IMR-90 (cell line): ENCODE measurements around the gene VRTN. TPM values are rescaled to one million over a fixed set of nuclear protein-coding genes. Genes with fewer than 3 reads are reported as not detected.

Experiments used
- ATAC-seq: fragments of 200-7000 bp; cut with Tn5 transposase; 2 replicates; pipeline ENCODE4 v1.9.1; 2020; ENCODE audit warnings: low read depth, mild to moderate bottlenecking, moderate library complexity
- BruUV-seq: library from RNA; stranded (reverse); fragments of 400-500 nt; replicated peaks from 2 replicates; lab custom pipeline; 2021; lab: Mats Ljungman, UMichigan
- CTCF ChIA-PET: fragments of 300-600 bp; formaldehyde crosslinking; extraction: SDS; loops from one replicate; lab custom pipeline; 2021; ENCODE audit warnings: antibody characterized with exemption; lab: Yijun Ruan, JAX
- POLR2A ChIA-PET: fragments of 300-600 bp; sonication (Branson Sonifier 250); formaldehyde crosslinking; loops from one replicate; lab custom pipeline; 2022; ENCODE audit warnings: antibody characterized with exemption; ENCODE audit not compliant: unreplicated experiment; lab: Charles Lee
- DNase-seq: peaks from one replicate; pipeline ENCODE4 v3.0.0; 2013
- H2AFZ ChIP-seq: replicated peaks from 2 replicates; pipeline ENCODE3; 2013; ENCODE audit warnings: low read length, mild to moderate bottlenecking; ENCODE audit not compliant: poor library complexity
- H2AK5ac ChIP-seq: 2 replicates; pipeline ENCODE4 v1.6.1; 2013; ENCODE audit warnings: low read depth, low read length, inconsistent platforms
- H2AK9ac ChIP-seq: replicated peaks from 2 replicates; pipeline ENCODE3; 2013; ENCODE audit warnings: mild to moderate bottlenecking, low read depth, low read length, moderate library complexity; ENCODE audit not compliant: poor library complexity
- H2BK120ac ChIP-seq: 2 replicates; pipeline ENCODE4 v1.6.1; 2013; ENCODE audit warnings: low read depth, low read length, inconsistent platforms
- H2BK15ac ChIP-seq: 3 replicates; pipeline ENCODE4 v1.6.1; 2013; ENCODE audit warnings: low read depth, low read length, inconsistent platforms
- H2BK20ac ChIP-seq: 2 replicates; pipeline ENCODE4 v1.6.1; 2013; ENCODE audit warnings: low read depth, mild to moderate bottlenecking, inconsistent platforms, low read length, moderate library complexity
- H2BK5ac ChIP-seq: 2 replicates; pipeline ENCODE4 v1.6.1; 2013; ENCODE audit warnings: mild to moderate bottlenecking, low read depth, low read length, inconsistent platforms; ENCODE audit not compliant: poor library complexity, severe bottlenecking
- H3K14ac ChIP-seq: replicated peaks from 2 replicates; pipeline ENCODE4 v1.6.1; 2013; ENCODE audit warnings: low read depth, low read length, inconsistent platforms
- H3K18ac ChIP-seq: 2 replicates; pipeline ENCODE4 v1.6.1; 2013; ENCODE audit warnings: low read depth, low read length, control low read depth
- H3K23ac ChIP-seq: 2 replicates; pipeline ENCODE4 v1.6.1; 2013; ENCODE audit warnings: low read depth, low read length, inconsistent platforms
- H3K27ac ChIP-seq: 2 replicates; pipeline ENCODE4 v1.5.1; 2013; ENCODE audit warnings: mild to moderate bottlenecking, control low read depth, low read length; ENCODE audit not compliant: insufficient read depth
- H3K27me3 ChIP-seq: 2 replicates; pipeline ENCODE4 v1.6.1; 2013; ENCODE audit warnings: low read length; ENCODE audit not compliant: control insufficient read depth, insufficient read depth
- H3K36me3 ChIP-seq: 2 replicates; pipeline ENCODE4 v1.6.1; 2013; ENCODE audit warnings: low read length, mixed read lengths; ENCODE audit not compliant: control insufficient read depth, insufficient read depth
- H3K4ac ChIP-seq: 2 replicates; pipeline ENCODE4 v1.6.1; 2013; ENCODE audit warnings: low read depth, low read length, inconsistent platforms
- H3K4me1 ChIP-seq: 2 replicates; pipeline ENCODE4 v1.6.1; 2013; ENCODE audit warnings: low read length, mixed read lengths; ENCODE audit not compliant: control insufficient read depth, insufficient read depth
- H3K4me2 ChIP-seq: 2 replicates; pipeline ENCODE4 v1.6.1; 2013; ENCODE audit warnings: low read depth, mild to moderate bottlenecking, control low read depth, low read length, moderate library complexity
- H3K4me3 ChIP-seq: 2 replicates; pipeline ENCODE4 v1.5.1; 2013; ENCODE audit warnings: low read depth, mild to moderate bottlenecking, control low read depth, low read length, moderate library complexity; ENCODE audit not compliant: insufficient read depth
- H3K56ac ChIP-seq: 2 replicates; pipeline ENCODE4 v1.6.1; 2013; ENCODE audit warnings: low read length, inconsistent platforms; ENCODE audit not compliant: insufficient read depth; ENCODE audit errors: extremely low read depth
- H3K79me1 ChIP-seq, 2 experiments: 2 replicates each; pipeline ENCODE4 v1.6.1; 2013; ENCODE audit warnings: low read length in 2 of 2, inconsistent platforms in 1 of 2, low read depth in 1 of 2
- H3K9ac ChIP-seq: 2 replicates; pipeline ENCODE4 v1.6.1; 2013; ENCODE audit warnings: low read depth, low read length, control low read depth
- H3K9me1 ChIP-seq: 2 replicates; pipeline ENCODE4 v1.6.1; 2013; ENCODE audit warnings: low read length, inconsistent platforms; ENCODE audit not compliant: insufficient read depth
- H3K9me3 ChIP-seq: 2 replicates; pipeline ENCODE4 v1.6.1; 2013; ENCODE audit warnings: low read length; ENCODE audit not compliant: control insufficient read depth, insufficient read depth
- H4K20me1 ChIP-seq: 2 replicates; pipeline ENCODE4 v1.6.1; 2013; ENCODE audit warnings: low read length, inconsistent platforms; ENCODE audit not compliant: insufficient read depth
- H4K5ac ChIP-seq: 2 replicates; pipeline ENCODE4 v1.6.1; 2013; ENCODE audit warnings: mild to moderate bottlenecking, low read depth, low read length, control low read depth
- H4K8ac ChIP-seq, 2 experiments: 2 replicates each; pipeline ENCODE4 v1.6.1; 2013; ENCODE audit warnings: low read depth in 2 of 2, low read length in 2 of 2, control low read depth in 1 of 2, inconsistent platforms in 1 of 2
- H4K91ac ChIP-seq: 2 replicates; pipeline ENCODE4 v1.6.1; 2013; ENCODE audit warnings: low read depth, low read length, inconsistent platforms; ENCODE audit not compliant: insufficient read depth
- BHLHE40 ChIP-seq: fragments of 150-350 bp; IDR thresholded peaks from 2 replicates; pipeline ENCODE4 v1.6.1; 2016; ENCODE audit warnings: mild to moderate bottlenecking, low read depth, low read length
- CEBPB ChIP-seq: IDR thresholded peaks from 2 replicates; pipeline ENCODE4 v1.6.1; 2012; ENCODE audit warnings: low read depth, low read length, improper control_type of control experiment
- CHD1 ChIP-seq: IDR thresholded peaks from 2 replicates; pipeline ENCODE4 v1.6.1; 2012; ENCODE audit warnings: low read depth, low read length, improper control_type of control experiment
- CTCF ChIP-seq: conservative IDR thresholded peaks from 2 replicates; pipeline ENCODE4 v1.5.1; 2012; ENCODE audit warnings: mild to moderate bottlenecking, low read depth, low read length, improper control_type of control experiment
- ELK1 ChIP-seq: fragments of 150-350 bp; IDR thresholded peaks from 2 replicates; pipeline ENCODE4 v1.6.1; 2016; ENCODE audit warnings: low read depth, mild to moderate bottlenecking, low read length, moderate library complexity, borderline replicate concordance
- FOS ChIP-seq: fragments of 150-350 bp; IDR thresholded peaks from 2 replicates; pipeline ENCODE4 v1.6.1; 2016; ENCODE audit warnings: low read depth, low read length
- MAZ ChIP-seq: IDR thresholded peaks from 2 replicates; pipeline ENCODE4 v1.6.1; 2012; ENCODE audit warnings: low read depth, mild to moderate bottlenecking, low read length, improper control_type of control experiment, moderate library complexity, borderline replicate concordance
- MXI1 ChIP-seq: IDR thresholded peaks from 2 replicates; pipeline ENCODE4 v1.6.1; 2012; ENCODE audit warnings: low read depth, mild to moderate bottlenecking, low read length, moderate library complexity, borderline replicate concordance
- NFE2L2 ChIP-seq: fragments of 150-350 bp; IDR thresholded peaks from 2 replicates; pipeline ENCODE4 v1.6.1; 2016; ENCODE audit warnings: low read depth, mild to moderate bottlenecking, low read length
- POLR2A ChIP-seq: IDR thresholded peaks from 2 replicates; pipeline ENCODE4 v1.6.1; 2012; ENCODE audit warnings: mild to moderate bottlenecking, low read depth, low read length
- RCOR1 ChIP-seq: IDR thresholded peaks from 2 replicates; pipeline ENCODE4 v1.6.1; 2012; ENCODE audit warnings: mild to moderate bottlenecking, low read length, improper control_type of control experiment; ENCODE audit not compliant: insufficient replicate concordance
- RFX5 ChIP-seq: IDR thresholded peaks from 2 replicates; pipeline ENCODE4 v1.8.0; 2012; ENCODE audit warnings: low read depth, mild to moderate bottlenecking, low read length, moderate library complexity
- SMC3 ChIP-seq: fragments of 150-350 bp; IDR thresholded peaks from 2 replicates; pipeline ENCODE4 v1.6.1; 2016; ENCODE audit warnings: low read depth, mild to moderate bottlenecking, antibody characterized with exemption, low read length, moderate library complexity
- USF2 ChIP-seq: fragments of 150-350 bp; IDR thresholded peaks from 2 replicates; pipeline ENCODE4 v1.6.1; 2017; ENCODE audit warnings: mild to moderate bottlenecking, antibody characterized with exemption, low read length, low read depth
- WGBS, 2 experiments: methylation state at CpG; one replicate each; pipeline versions ENCODE4 v1.1.5 to v1.1.7; 2013; ENCODE audit warnings: missing lambda C conversion rate in 2 of 2; ENCODE audit not compliant: insufficient read length in 1 of 2; ENCODE audit errors: extremely low coverage in 2 of 2; 5-methylcytosine and 5-hydroxymethylcytosine counted together
- dilution Hi-C: fragments of 300-500 bp; cut with HindIII; formaldehyde crosslinking; loops from one replicate; pipeline ENCODE4 v1.14.3; 2018; ENCODE audit warnings: low sequenced_read_pairs; ENCODE audit not compliant: unreplicated experiment
- in situ Hi-C: fragments of 300-500 bp; cut with MboI; formaldehyde crosslinking; loops from 3 replicates; pipeline ENCODE4 v1.14.3; 2019; ENCODE audit warnings: low sequenced_read_pairs, inconsistent platforms, mixed read lengths
- intact Hi-C: fragments of 100-400 bp; cut with micrococcal nuclease; formaldehyde crosslinking; loops from 2 replicates; pipeline ENCODE4 v1.10.0; 2022
- polyA plus RNA-seq, 3 experiments: library from polyadenylated mRNA; depleted of rRNA; stranded (reverse); fragments of >200 nt; gene quantifications; 2 replicates each; pipeline ENCODE4 v1.2.3, GENCODE V29; 2012; ENCODE audit warnings: low replicate concordance in 1 of 3
- total RNA-seq: library from RNA; depleted of rRNA; stranded (reverse); fragments of >200 nt; gene quantifications from 2 replicates; pipeline ENCODE4 v1.2.3, GENCODE V29; 2012

The VRTN gene
- total and polyA plus RNA-seq, 2 of the 4 experiments (the other 2 are of a cell fraction) = not detected

- CTCF ChIA-PET = interaction anchor here (0.5 kb wide), 2 partner anchors 32 to 48 kb away, joined by 3 read pairs; no protein-coding TSS in a partner anchor
- Histone ChIP-seq H3K27me3 (peaks cover 74% of the 10 kb centered on the region), H4K91ac (no peak overlapping the region), H3K56ac (no peak overlapping the region), H3K79me1 (no peaks in the 10 kb centered on the region), H3K9ac (no peak overlapping the region), H3K14ac (no peak overlapping the region), H2AK5ac (no peak overlapping the region), H2BK20ac (no peak overlapping the region), H2BK120ac (no peak overlapping the region), H3K4me2 (peak overlapping the region; percentile 6; the same call in 1 of the 2 replicates), H4K5ac (no peak overlapping the region), H3K23ac (no peak overlapping the region), H2BK5ac (no peak overlapping the region), H4K8ac (no peak overlapping the region), H3K36me3 (no peaks in the 10 kb centered on the region), H3K4me1 (peaks cover 4% of the 10 kb centered on the region), H3K9me1 (no peaks in the 10 kb centered on the region), H2AK9ac (no peak overlapping the region), H3K27ac (no peak overlapping the region), H2AFZ (peak overlapping the region; percentile 76), H3K9me3 (no peaks in the 10 kb centered on the region), H3K18ac (no peak overlapping the region), H4K20me1 (no peaks in the 10 kb centered on the region), H2BK15ac (no peak overlapping the region), H3K4ac (no peak overlapping the region), H3K4me3 (no peak overlapping the region)
- dilution Hi-C loops = no loop called here
- WGBS, 2 experiments = 3% methylated on average over 3 of the region's 12 CpGs; no CpG with 5 or more reads in 1 of the 2 experiments
- TF ChIP-seq SMC3 = no peak
- no peak for TF ChIP-seq POLR2A
- TF ChIP-seq ELK1 = no peak
- TF ChIP-seq BHLHE40 = no peak
- TF ChIP-seq FOS = no peak
- TF ChIP-seq RCOR1 = no peak
- no peak for TF ChIP-seq MAZ
- TF ChIP-seq RFX5 = no peak
- TF ChIP-seq CTCF = no peak
- no peak for TF ChIP-seq CHD1
- TF ChIP-seq USF2 = no peak
- no peak for TF ChIP-seq MXI1
- TF ChIP-seq NFE2L2 = no peak
- TF ChIP-seq CEBPB = no peak
- ATAC-seq = no peak; the same call in 1 of the 2 replicates
- in situ Hi-C loops = no loop called here
- intact Hi-C loops = no loop called here
- POLR2A ChIA-PET = interaction anchor here (0.7 kb wide), 1 partner anchor 13 kb away, joined by 3 read pairs; no protein-coding TSS in a partner anchor
- no peak for DNase-seq
- BruUV-seq = no TSS peak
Observed at GRCh38 chr14:74401504-74402241, 53.4 kb downstream of the VRTN start.
